Gastroesophageal sphincter (tissue), 3 donors: ENCODE data around the gene PKHD1.
"Not testable (repeated sequence)": the region's sequence is repeated elsewhere in the genome, so short reads cannot be mapped to it uniquely, and the experiment has no call there.

Source experiments
- CTCF ChIP-seq, 4 experiments: fragments of 200-600 bp in 2 of 4; fragments of 450-650 bp in 2 of 4; sonication (generic) in 1 of 4; IDR thresholded peaks; one replicate each; pipeline ENCODE4 v1.5.1; 2017 to 2019; ENCODE audit warnings: antibody characterized with exemption in 4 of 4, mild to moderate bottlenecking in 2 of 4, moderate library complexity in 2 of 4
- EP300 ChIP-seq: sonication (generic); formaldehyde crosslinking; IDR thresholded peaks from one replicate; pipeline ENCODE4 v1.6.1; 2017; ENCODE audit warnings: antibody characterized with exemption, mild to moderate bottlenecking
- POLR2A ChIP-seq, 2 donors: fragments of 450-650 bp; IDR thresholded peaks; one replicate each; pipeline ENCODE4 v1.6.1; 2017; ENCODE audit warnings: antibody characterized with exemption in 2 of 2, mild to moderate bottlenecking in 2 of 2, moderate library complexity in 1 of 2
- POLR2AphosphoS5 ChIP-seq: sonication (generic); formaldehyde crosslinking; IDR thresholded peaks from one replicate; pipeline ENCODE4 v1.6.1; 2017; ENCODE audit warnings: antibody characterized with exemption

GRCh38 chr6:51982695-51983094 is 104.7 kb downstream of the PKHD1 start:
- TF ChIP-seq CTCF (IDR thresholded peaks at IDR 0.05); POLR2AphosphoS5; POLR2A (IDR thresholded peaks at IDR 0.05); EP300: not testable (repeated sequence)
